ENCODE measurements around the gene ZNF410. TPM values are rescaled to one million over a fixed set of nuclear protein-coding genes. Genes with fewer than 3 reads are reported as not detected.

ZNF410 gene
- total RNA-seq, 1 experiment from 2014 or later: 37.6 TPM

DNA sequence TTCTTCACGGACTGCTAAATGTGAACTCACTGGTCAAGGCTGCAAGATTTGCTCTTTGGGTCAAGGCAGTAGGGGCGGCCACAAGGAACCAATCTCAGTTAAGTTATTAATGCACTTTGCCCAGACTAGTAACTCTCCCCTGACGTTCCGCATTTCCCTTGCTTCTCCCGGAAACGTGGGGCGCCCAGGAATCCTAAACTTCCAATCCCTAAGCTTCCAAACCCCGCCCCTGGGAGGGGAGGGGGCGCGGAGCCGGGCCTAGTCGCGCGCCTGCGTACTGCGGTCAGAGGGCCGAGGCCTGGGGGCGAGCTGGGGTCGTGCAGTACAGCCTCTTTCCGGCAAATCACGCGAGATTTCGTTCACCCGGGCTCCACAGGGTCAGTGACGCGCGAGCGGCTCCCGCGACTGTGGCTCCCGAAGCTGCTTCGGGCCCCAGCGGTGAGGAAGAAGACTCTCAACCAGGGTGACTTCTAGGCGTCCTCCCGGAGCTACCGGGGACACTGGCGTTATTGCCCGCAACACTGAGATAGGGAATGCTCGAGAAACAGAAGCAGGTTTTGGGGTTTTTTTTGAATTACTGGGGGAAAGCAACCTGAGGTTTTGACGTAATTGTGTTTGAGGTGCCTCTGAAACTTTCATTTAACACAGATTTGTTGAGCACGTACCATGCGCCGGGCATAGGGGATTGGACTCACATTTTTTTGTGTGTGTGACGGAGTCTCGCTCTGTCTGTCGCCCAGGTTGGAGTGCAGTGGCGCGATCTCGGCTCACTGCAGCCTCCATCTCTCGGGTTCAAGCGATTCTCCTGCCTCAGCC, 34.9 kb upstream of the ZNF410 start, which contains the start of gene PTGR2 (continued):
- TF ChIP-seq ELF1 (IDR thresholded peaks at IDR 0.05; ENCODE audit: borderline replicate concordance, low read depth) (peak; percentile 43; the same call in 1 of the 2 replicates), SIN3A (IDR thresholded peaks at IDR 0.05; ENCODE audit: low read depth) (peak; percentile 87), MAX (IDR thresholded peaks at IDR 0.05) (peak; percentile 4; the same call in 1 of the 2 replicates), RAD21 (IDR thresholded peaks at IDR 0.05; ENCODE audit: low read depth) (0 out of 2 replicates have a peak, but pooled peaks have one; percentile 6), TCF7L2 (IDR thresholded peaks at IDR 0.05; ENCODE audit: borderline replicate concordance, extremely low read depth, insufficient read depth, insufficient read length) (no peak)

GRCh38 chr14:73859145-73859544, 27.5 kb upstream of the ZNF410 start:
- BruUV-seq (replicated peaks): no TSS peak
- H3K9me3 ChIP-seq (ENCODE audit: control insufficient read depth in 1 of 2, insufficient read depth in 1 of 2, low read depth in 1 of 2, low read length in 2 of 2): no peaks in the 10 kb centered on the region
- H3K4me2 ChIP-seq (ENCODE audit: low read length): no peak overlapping the region
- no peaks in the 10 kb centered on the region for H3K9me2 ChIP-seq (ENCODE audit: insufficient read depth)
- intact Hi-C loops (cut with micrococcal nuclease): no loop called here
- H4K20me1 ChIP-seq (ENCODE audit: insufficient read depth): no peaks in the 10 kb centered on the region
- ChIA-PET CTCF (no interaction called here), RAD21 (ENCODE audit: low non-redundant PET in 1 of 2, low total read pairs in 2 of 2, uncharacterized antibody in 2 of 2, unreplicated experiment in 2 of 2) (no interaction called here), POLR2A (no interaction called here)
- H3K36me3 ChIP-seq (ENCODE audit: control insufficient read depth in 1 of 2, insufficient read depth in 2 of 2, low read length in 2 of 2): peaks cover 4 to 11% of the 10 kb centered on the region in 2 experiments; a peak in 3 of 4 replicates
- H2AFZ ChIP-seq (ENCODE audit: low read depth, low read length, poor library complexity, severe bottlenecking): no peak overlapping the region
- no peak overlapping the region for H3K4me3 ChIP-seq (replicated peaks in 1 of 2; ENCODE audit: low read depth in 1 of 2, low read length in 2 of 2)
- TF ChIP-seq, protein P1, sequence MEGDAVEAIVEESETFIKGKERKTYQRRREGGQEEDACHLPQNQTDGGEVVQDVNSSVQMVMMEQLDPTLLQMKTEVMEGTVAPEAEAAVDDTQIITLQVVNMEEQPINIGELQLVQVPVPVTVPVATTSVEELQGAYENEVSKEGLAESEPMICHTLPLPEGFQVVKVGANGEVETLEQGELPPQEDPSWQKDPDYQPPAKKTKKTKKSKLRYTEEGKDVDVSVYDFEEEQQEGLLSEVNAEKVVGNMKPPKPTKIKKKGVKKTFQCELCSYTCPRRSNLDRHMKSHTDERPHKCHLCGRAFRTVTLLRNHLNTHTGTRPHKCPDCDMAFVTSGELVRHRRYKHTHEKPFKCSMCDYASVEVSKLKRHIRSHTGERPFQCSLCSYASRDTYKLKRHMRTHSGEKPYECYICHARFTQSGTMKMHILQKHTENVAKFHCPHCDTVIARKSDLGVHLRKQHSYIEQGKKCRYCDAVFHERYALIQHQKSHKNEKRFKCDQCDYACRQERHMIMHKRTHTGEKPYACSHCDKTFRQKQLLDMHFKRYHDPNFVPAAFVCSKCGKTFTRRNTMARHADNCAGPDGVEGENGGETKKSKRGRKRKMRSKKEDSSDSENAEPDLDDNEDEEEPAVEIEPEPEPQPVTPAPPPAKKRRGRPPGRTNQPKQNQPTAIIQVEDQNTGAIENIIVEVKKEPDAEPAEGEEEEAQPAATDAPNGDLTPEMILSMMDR (IDR thresholded peaks at IDR 0.05 in 2 of 3, conservative IDR thresholded peaks at IDR 0.05 in 1 of 3; ENCODE audit: borderline replicate concordance in 1 of 3, insufficient read depth in 1 of 3, low read depth in 2 of 3, low read length in 2 of 3): no peak
- no peak for TF ChIP-seq ZFX (IDR thresholded peaks at IDR 0.05)
- no peak for TF ChIP-seq CEBPB (IDR thresholded peaks at IDR 0.05; ENCODE audit: low read depth)
- no peak for TF ChIP-seq JUND (IDR thresholded peaks at IDR 0.05)
- no peak for TF ChIP-seq FOSL1 (IDR thresholded peaks at IDR 0.05; ENCODE audit: low read depth)
- H3K4me1 ChIP-seq (ENCODE audit: control insufficient read depth in 1 of 2, insufficient read depth in 2 of 2, low read length in 2 of 2): no peaks in the 10 kb centered on the region
- DNase-seq (ENCODE audit: low read depth, low spot score) (no peak), ATAC-seq (no peak)
- no peak overlapping the region for H3K27ac ChIP-seq (ENCODE audit: low read depth, low read length)
- no peaks in the 10 kb centered on the region for H3K27me3 ChIP-seq (ENCODE audit: insufficient read depth, low read length)
- H3K79me2 ChIP-seq (ENCODE audit: insufficient read depth, low read length): peaks cover 10% of the 10 kb centered on the region
- no peak overlapping the region for H3K9ac ChIP-seq (ENCODE audit: low read length)

All from HCT116 (cell line).